ENCODE results near the gene ISX.

- no peak for TF ChIP-seq CTCF (conservative IDR thresholded peaks at IDR 0.05 in 1 of 2, IDR thresholded peaks at IDR 0.05 in 1 of 2; ENCODE audit: low read depth in 1 of 2, low read length in 2 of 2)
- TF ChIP-seq EZH2 (IDR thresholded peaks at IDR 0.05; ENCODE audit: low read length, missing control alignments): no peak
Measured at GRCh38 chr22:35113341-35113740, 47.4 kb downstream of the ISX start.

Measured in fibroblast of lung (primary cell).